Urothelium cell line (cell line): Measurements from ENCODE around the gene PCP2.

ENCODE experiments used
- DNase-seq: peaks from one replicate; pipeline ENCODE4 v3.0.0; 2011; ENCODE audit warnings: low spot score, mixed read lengths
- FAIRE-seq: peaks from 2 replicates; lab custom pipeline; 2011; peaks lifted over from hg19 to GRCh38; lab: Jason Lieb, UNC

Gene PCP2

GRCh38 chr19:7633698-7634097 is at the start of gene PCP2:
Gene PCP2, minus strand, starts transcription at chr19:7633719. Its CDS starts 262 bp downstream, at chr19:7633457.
- DNase-seq = no peak
- no peak for FAIRE-seq

GRCh38 chr19:7682175-7682855 is 48.8 kb upstream of the PCP2 start:
- FAIRE-seq (no peak), DNase-seq (no peak)

- peak; percentile 62 for DNase-seq
- FAIRE-seq = no peak
Measured at GRCh38 chr19:7681340-7682174, 48.0 kb upstream of the PCP2 start.

GRCh38 chr19:7680606-7681339 is 47.3 kb upstream of the PCP2 start, which contains the start of gene TRAPPC5:
Gene TRAPPC5, plus strand, starts transcription at chr19:7680833. Its CDS starts 1,421 bp downstream, at chr19:7682254.
- no peak for FAIRE-seq
- peak; percentile 85 for DNase-seq

GRCh38 chr19:7679771-7680605 is 46.5 kb upstream of the PCP2 start:
- DNase-seq = no peak
- FAIRE-seq = no peak

- FAIRE-seq = no peak
- no peak for DNase-seq
Measured at GRCh38 chr19:7678971-7679751, 45.6 kb upstream of the PCP2 start.

- FAIRE-seq = no peak
- DNase-seq = no peak
Measured at GRCh38 chr19:7677669-7678311, 44.3 kb upstream of the PCP2 start.

GRCh38 chr19:7676854-7677253 is 43.3 kb upstream of the PCP2 start, which contains the start of gene MCEMP1:
Gene MCEMP1, plus strand, starts transcription at chr19:7677090. Its CDS starts 31 bp downstream, at chr19:7677121.
- FAIRE-seq (no peak), DNase-seq (no peak)

- FAIRE-seq = no peak
- DNase-seq = no peak
Measured at GRCh38 chr19:7676376-7676775, 42.9 kb upstream of the PCP2 start.

GRCh38 chr19:7674010-7675005 is 40.8 kb upstream of the PCP2 start:
- FAIRE-seq (no peak), DNase-seq (peak; percentile 22)

GRCh38 chr19:7672522-7672921 is 39.0 kb upstream of the PCP2 start:
- FAIRE-seq = no peak

GRCh38 chr19:7670790-7671189 is 37.3 kb upstream of the PCP2 start:
- FAIRE-seq (no peak), DNase-seq (no peak)

More at GRCh38 chr19:7672522-7672921, 39.0 kb upstream of the PCP2 start:
- no peak for DNase-seq

GRCh38 chr19:7670150-7670783 is 36.7 kb upstream of the PCP2 start:
- peak; percentile 71 for DNase-seq
- FAIRE-seq = no peak

- FAIRE-seq (no peak), DNase-seq (no peak)
Measured at GRCh38 chr19:7669641-7670040, 36.1 kb upstream of the PCP2 start.

GRCh38 chr19:7668842-7669241 is 35.3 kb upstream of the PCP2 start, which contains the start of gene RETN:
Gene RETN, plus strand, starts transcription at chr19:7669049. Its CDS starts 278 bp downstream, at chr19:7669327.
- DNase-seq = no peak
- no peak for FAIRE-seq

- DNase-seq = no peak
- FAIRE-seq = no peak
Measured at GRCh38 chr19:7665076-7665475, 31.6 kb upstream of the PCP2 start.

GRCh38 chr19:7663706-7664105 is 30.2 kb upstream of the PCP2 start:
- no peak for FAIRE-seq
- no peak for DNase-seq
